NCI-H128 (cell line): ENCODE results near the gene LRRC45.
"Not testable (repeated sequence)": the region's sequence is repeated elsewhere in the genome, so short reads cannot be mapped to it uniquely, and the experiment has no call there.

Source experiments
- DNase-seq: peaks from one replicate; lab custom pipeline; 2025; ENCODE audit not compliant: unreplicated experiment; lab: John Stamatoyannopoulos, UW

LRRC45 gene

GRCh38 chr17:82033359-82034085, 10.4 kb downstream of the LRRC45 start:
- no peak for DNase-seq

GRCh38 chr17:82034371-82035011, 11.4 kb downstream of the LRRC45 start:
- no peak for DNase-seq

GRCh38 chr17:82035488-82035887, 12.4 kb downstream of the LRRC45 start:
- DNase-seq = no peak

GRCh38 chr17:82035956-82036633, 13.0 kb downstream of the LRRC45 start:
- DNase-seq = no peak

GRCh38 chr17:82036634-82037091, 13.6 kb downstream of the LRRC45 start:
- DNase-seq = no peak

GRCh38 chr17:82037092-82037888, 14.2 kb downstream of the LRRC45 start, which contains the start of gene DCXR:
TSS of gene DCXR (minus strand) at chr17:82037697. CDS start at chr17:82037682, 15 bp downstream.
- DNase-seq = peak; percentile 73

GRCh38 chr17:82037889-82038195, 14.7 kb downstream of the LRRC45 start:
- DNase-seq = no peak

GRCh38 chr17:82038796-82039409, 15.8 kb downstream of the LRRC45 start:
- not testable (repeated sequence) for DNase-seq

- no peak for DNase-seq
Observed at GRCh38 chr17:82039695-82040299, 16.7 kb downstream of the LRRC45 start.

- no peak for DNase-seq
Observed at GRCh38 chr17:82041144-82041814, 18.2 kb downstream of the LRRC45 start.

GRCh38 chr17:82042649-82043048, 19.5 kb downstream of the LRRC45 start:
- DNase-seq = no peak

GRCh38 chr17:82043507-82043906, 20.4 kb downstream of the LRRC45 start:
- DNase-seq = no peak

GRCh38 chr17:82045936-82046484, 22.9 kb downstream of the LRRC45 start:
- DNase-seq = no peak

- DNase-seq = no peak
Observed at GRCh38 chr17:82046903-82047302, 23.8 kb downstream of the LRRC45 start.

GRCh38 chr17:82047379-82047778, 24.3 kb downstream of the LRRC45 start:
- DNase-seq = no peak

- DNase-seq = no peak
Observed at GRCh38 chr17:82047914-82048570, 24.9 kb downstream of the LRRC45 start.

GRCh38 chr17:82048571-82048971, 25.5 kb downstream of the LRRC45 start:
- DNase-seq = no peak

- DNase-seq = no peak
Observed at GRCh38 chr17:82049106-82049505, 26.0 kb downstream of the LRRC45 start.

- DNase-seq = no peak
Observed at GRCh38 chr17:82049521-82049971, 26.4 kb downstream of the LRRC45 start.
